Left forelimb (tissue), 1 donor: ENCODE results near the gene FNBP1L.

Experiments used
- DNase-seq: peaks from one replicate; pipeline ENCODE4 v3.0.0-alpha.2; 2018; ENCODE audit warnings: low spot score

The FNBP1L gene

GRCh38 chr1:93447481-93448291 is at the start of gene FNBP1L:
Gene FNBP1L, plus strand, starts transcription at chr1:93448118. Its CDS starts 164 bp downstream, at chr1:93448282.
- peak; percentile 91 for DNase-seq

DNA sequence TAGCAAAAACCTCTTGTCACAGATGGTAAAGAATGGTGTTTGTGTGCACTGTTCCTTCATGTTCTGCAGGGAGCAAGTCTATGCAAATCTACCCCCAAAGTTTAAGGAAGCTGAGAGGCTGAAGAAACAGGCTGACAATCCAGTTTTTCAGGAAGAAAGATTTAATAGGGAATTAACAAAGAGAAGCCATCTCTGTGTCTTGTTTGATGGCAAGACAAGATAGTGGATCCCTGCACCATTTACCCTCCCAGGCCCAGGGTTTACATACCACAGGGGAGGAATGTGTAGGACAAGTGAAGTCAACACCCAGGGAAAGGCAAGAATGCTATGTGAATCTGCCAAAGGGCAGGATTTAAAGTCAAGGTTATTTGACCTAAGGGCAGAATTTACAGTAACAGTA is 48.1 kb upstream of the FNBP1L start:
- no peak for DNase-seq

DNA sequence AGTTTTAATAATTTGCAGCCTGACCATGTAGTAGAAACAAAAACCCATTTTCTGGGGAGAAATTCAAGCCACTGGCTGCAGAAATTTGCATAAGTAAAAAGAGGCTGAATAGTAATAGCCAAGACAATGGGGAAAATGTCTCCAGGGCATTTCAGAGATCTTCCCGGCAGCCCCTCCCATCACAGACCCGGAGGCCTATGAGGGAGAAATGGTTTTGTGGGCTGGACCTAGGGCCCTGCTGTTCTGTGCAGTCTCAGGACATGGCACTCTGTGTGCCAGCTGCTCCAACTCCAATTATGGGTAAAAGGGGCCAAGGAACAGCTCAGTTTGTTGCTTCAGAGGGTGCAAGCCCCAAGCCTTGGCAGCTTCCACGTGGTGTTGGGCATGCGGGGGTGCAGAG is 39.7 kb upstream of the FNBP1L start:
- no peak for DNase-seq

- DNase-seq = no peak
These were observed 36.9 kb upstream of the FNBP1L start for GRCh38 chr1:93411000-93411399.

DNA sequence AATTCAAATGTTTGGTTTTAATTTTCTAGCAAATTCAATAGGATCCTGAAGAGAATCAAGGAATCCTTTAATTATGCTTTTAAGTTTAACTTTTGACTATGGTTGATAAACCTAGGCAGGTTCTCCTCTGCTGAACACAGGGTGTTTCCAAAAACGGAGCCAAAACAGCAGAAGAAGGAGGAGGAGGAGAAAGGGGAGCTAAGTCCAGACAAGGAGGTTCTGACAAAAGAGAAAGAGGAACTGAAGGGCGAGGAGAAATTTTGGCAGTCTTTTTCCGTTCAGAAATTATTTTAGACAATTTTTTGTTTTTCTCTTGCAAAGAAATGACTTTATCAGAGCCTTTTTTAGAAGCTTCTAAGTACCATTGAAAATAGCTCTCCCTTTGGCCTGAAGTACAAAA is 33.2 kb upstream of the FNBP1L start:
- no peak for DNase-seq

- DNase-seq = no peak
These were observed 32.6 kb upstream of the FNBP1L start for GRCh38 chr1:93415296-93415695.

GRCh38 chr1:93416183-93416582 is 31.7 kb upstream of the FNBP1L start:
- DNase-seq = no peak

DNA sequence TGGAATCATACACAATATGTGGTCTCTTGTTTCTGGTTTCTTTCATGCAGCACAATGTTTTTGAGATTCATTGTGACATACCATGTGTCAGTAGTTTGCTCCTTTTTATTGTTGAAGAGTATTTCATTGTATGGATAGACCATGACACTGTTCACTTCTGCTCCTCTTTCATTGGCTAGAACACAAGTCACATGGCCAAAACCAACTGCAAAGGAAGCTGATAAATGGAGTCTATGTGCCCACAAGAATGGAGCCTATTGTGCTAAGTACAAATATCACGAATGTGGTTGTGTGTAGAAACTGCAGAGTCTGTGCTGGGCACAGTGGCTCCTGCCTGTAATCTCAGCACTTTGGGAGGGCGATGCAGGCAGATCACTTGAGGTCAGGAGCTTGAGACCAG is 28.6 kb upstream of the FNBP1L start:
- no peak for DNase-seq

GRCh38 chr1:93420400-93420799 is 27.5 kb upstream of the FNBP1L start:
- DNase-seq = no peak

DNA sequence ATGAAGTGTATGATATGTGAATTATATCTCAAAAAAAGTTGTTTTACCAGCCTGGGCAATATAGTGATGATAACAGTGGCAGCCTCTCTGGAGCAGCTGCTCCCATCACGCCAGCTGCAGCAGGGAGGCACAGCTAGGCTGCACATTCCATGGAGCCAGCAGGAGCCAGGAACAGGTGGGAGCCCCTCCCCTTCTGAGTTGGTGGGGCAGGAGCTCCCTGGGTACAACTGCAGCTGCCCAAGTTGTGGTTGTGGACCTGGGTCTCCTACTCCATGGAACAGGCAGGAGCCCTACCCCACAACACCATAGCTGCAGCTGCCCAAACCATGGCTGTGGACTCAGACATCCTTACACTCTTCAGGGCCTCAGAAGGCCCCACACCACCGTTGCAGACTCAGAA is 21.7 kb upstream of the FNBP1L start:
- DNase-seq = no peak

DNA sequence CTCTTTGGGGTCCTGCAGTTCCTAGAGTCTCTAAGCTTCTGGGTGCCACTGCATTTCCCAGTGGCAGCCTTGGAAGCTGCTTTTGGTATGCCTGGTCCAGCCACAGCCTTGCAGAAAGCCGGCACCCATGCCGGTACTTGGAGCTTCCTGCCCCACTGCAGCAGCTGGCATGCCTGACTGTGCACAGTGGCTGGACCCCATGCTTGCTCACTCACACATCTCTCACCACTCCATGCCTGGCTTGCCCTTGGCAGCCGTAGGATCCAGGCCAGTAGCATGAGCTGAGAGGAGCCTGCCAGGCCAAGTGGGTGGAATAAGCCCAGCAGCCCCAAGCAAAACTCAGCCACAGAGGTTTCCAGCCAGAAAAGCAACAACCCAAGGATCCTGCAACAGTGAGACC is 20.3 kb upstream of the FNBP1L start:
- no peak for DNase-seq

GRCh38 chr1:93433407-93433961 is 14.4 kb upstream of the FNBP1L start:
- no peak for DNase-seq

- no peak for DNase-seq
These were observed 13.8 kb upstream of the FNBP1L start for GRCh38 chr1:93434088-93434487.

- DNase-seq = no peak
These were observed 12.9 kb upstream of the FNBP1L start for GRCh38 chr1:93434987-93435386.

DNA sequence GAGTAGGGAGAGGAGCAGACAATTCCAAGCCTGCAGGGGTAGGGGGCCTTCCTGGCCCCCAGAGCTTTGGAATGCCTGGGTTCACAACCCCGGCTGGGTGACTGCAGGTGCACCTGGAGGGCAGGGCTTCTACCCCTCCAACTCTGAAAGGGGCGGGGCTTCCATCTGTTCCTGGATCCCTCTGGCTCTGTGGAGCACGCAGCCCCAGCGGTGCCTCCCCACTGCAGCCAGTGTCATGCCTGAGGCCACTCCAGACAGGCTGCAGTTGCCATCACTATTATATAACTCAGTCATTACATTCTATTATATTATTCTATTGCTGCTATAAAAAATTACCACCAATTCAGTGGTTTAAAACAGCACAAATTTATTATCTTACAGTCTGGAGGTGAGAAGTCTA is 12.5 kb upstream of the FNBP1L start:
- no peak for DNase-seq

GRCh38 chr1:93436496-93436895 is 11.4 kb upstream of the FNBP1L start:
- no peak for DNase-seq

- no peak for DNase-seq
These were observed 9.8 kb upstream of the FNBP1L start for GRCh38 chr1:93437976-93438605.

DNA sequence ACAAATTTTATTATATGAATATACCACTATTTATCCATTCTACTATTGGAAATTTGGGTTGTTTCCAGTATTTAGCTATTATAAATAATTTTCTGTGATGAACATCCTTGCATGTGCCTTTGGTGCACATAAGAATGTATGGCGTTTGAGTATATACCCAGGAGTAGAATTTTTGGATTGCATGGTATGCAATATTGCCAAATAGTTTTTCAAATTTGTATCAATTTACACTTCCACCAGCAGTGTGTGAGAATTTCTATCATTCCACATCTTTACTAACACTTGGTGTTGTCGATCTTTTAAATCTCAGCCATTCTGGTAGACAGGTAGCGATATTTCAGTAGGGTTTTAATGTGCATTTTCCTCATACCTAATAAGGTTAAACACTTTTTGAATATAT is 9.2 kb upstream of the FNBP1L start:
- DNase-seq = no peak

DNA sequence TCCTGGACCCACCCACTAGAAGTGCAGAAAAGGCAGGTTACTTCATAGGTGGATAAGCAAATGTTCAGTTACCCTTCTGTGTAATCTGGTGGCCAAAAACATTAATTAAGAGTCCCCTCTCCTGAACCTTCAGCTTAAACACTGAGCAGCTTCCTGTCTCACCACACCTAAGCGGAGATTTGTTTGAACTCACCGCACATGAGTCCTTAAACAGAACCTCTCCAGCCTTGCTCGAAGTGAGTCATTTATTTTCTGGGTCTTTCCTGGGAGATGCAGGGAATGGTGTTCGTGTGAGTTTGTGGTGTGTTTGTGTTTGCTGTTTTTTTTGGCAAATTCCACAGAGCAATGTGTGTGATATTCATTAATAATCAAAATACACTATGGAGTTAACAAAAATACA is 7.6 kb upstream of the FNBP1L start:
- no peak for DNase-seq

GRCh38 chr1:93440706-93441105 is 7.2 kb upstream of the FNBP1L start:
- DNase-seq = no peak

GRCh38 chr1:93441589-93441988 is 6.3 kb upstream of the FNBP1L start:
- DNase-seq = no peak

GRCh38 chr1:93442008-93442666 is 5.8 kb upstream of the FNBP1L start:
- no peak for DNase-seq

GRCh38 chr1:93442741-93443140 is 5.2 kb upstream of the FNBP1L start:
- DNase-seq = no peak
